Motor neuron (in vitro differentiated cells): ENCODE data around the gene SORCS3. TPM values are rescaled to one million over a fixed set of nuclear protein-coding genes. Genes with fewer than 3 reads are reported as not detected.

Experiments used
- ATAC-seq, 8 experiments: fragments of 200-7000 bp; cut with Tn5 transposase; replicated peaks in 6 of 8; 2 replicates each; pipeline ENCODE4 v1.8.0; 2021; ENCODE audit warnings: mild to moderate bottlenecking in 8 of 8, moderate library complexity in 8 of 8
- H3K27ac ChIP-seq, 2 donors: fragments of 250-450 bp; sonication (Bioruptor Pico); 2 replicates each; pipeline ENCODE4 v1.9.0; 2021; ENCODE audit warnings: antibody characterized with exemption in 2 of 2, mild to moderate bottlenecking in 2 of 2, moderate library complexity in 1 of 2
- H3K4me1 ChIP-seq, 2 donors: fragments of 250-450 bp; sonication (Bioruptor Pico); replicated peaks in 1 of 2; 2 replicates each; pipeline ENCODE4 v1.6.1; 2021; ENCODE audit warnings: antibody characterized with exemption in 2 of 2, mild to moderate bottlenecking in 2 of 2, moderate library complexity in 1 of 2
- H3K4me3 ChIP-seq, 5 donors: fragments of 250-450 bp; sonication (Bioruptor Pico); 2 replicates each; pipeline ENCODE4 v1.9.0; 2021; ENCODE audit warnings: antibody characterized with exemption in 5 of 5, mild to moderate bottlenecking in 5 of 5, moderate library complexity in 4 of 5
- WGBS, 10 experiments: fragments of 450-650 bp; shearing (Covaris generic); methylation state at CpG; one replicate each; pipeline ENCODE4 v1.0.0; 2022; 5-methylcytosine and 5-hydroxymethylcytosine counted together
- in situ Hi-C, 9 experiments: fragments of 400-800 bp; cut with MboI; loops; one replicate each; pipeline ENCODE4 v1.15.0; 2021; ENCODE audit warnings: low sequenced_read_pairs in 9 of 9, low pct_unique_long_range_greater_than_20kb in 2 of 9; ENCODE audit not compliant: unreplicated experiment in 9 of 9
- total RNA-seq, 8 experiments: library from RNA; unstranded; fragments of 300-600 nt; gene quantifications; 2 replicates each; pipeline versions ENCODE4 v1.2.3 to v1.2.4, GENCODE V29; 2022

The SORCS3 gene
- total RNA-seq, 8 experiments from 2014 or later, result 0.10 to 14.3 (median 7.3) TPM

DNA sequence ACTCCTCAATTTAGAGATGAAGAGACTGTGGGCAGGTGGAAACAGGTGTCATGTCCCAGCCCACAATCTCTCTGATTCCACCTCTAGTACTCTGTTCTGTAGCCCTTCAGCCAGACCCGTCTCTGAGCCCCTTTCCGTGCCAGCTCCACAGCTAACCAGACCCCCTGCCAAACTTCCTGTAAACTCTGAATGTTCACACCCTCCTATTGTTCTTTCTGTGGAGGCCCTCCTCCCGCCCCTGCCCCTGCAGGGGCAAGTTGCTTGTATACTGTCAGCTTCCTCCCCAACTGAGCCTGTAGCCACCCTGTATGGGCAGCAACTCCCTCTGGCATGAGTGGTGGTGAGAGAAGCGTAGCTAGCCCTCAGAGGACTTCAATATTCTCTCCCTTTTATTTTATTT, 520.7 kb downstream of the SORCS3 start:
- Histone ChIP-seq H3K27ac (no peak overlapping the region), H3K4me1 (no peaks in the 10 kb centered on the region), H3K4me3 (no peak overlapping the region)
- in situ Hi-C loops, result no loop called here
- 0 to 100% (median 29%) methylated on average over 1 to 3 of the region's 4 CpGs; no CpG with 5 or more reads in 2 of the 10 experiments for WGBS, 10 experiments
- no peak for ATAC-seq

GRCh38 chr10:105170521-105170920, 529.4 kb downstream of the SORCS3 start:
- Histone ChIP-seq H3K27ac (no peak overlapping the region), H3K4me1 (no peaks in the 10 kb centered on the region), H3K4me3 (no peak overlapping the region)
- ATAC-seq, result no peak
- in situ Hi-C loops, result no loop called here
- WGBS, 10 experiments, result 0 to 100% (median 80%) methylated on average over 1 of the region's 1 CpG; no CpG with 5 or more reads in 1 of the 10 experiments

GRCh38 chr10:105171945-105172344, 530.9 kb downstream of the SORCS3 start:
- Histone ChIP-seq H3K27ac (no peak overlapping the region), H3K4me3 (no peak overlapping the region), H3K4me1 (no peaks in the 10 kb centered on the region)
- WGBS, 10 experiments, result 18 to 100% (median 86%) methylated on average over 1 to 3 of the region's 3 CpGs; no CpG with 5 or more reads in 1 of the 10 experiments
- ATAC-seq, result peak in 1 of 8 experiments; percentile 90
- in situ Hi-C loops, result no loop called here

DNA sequence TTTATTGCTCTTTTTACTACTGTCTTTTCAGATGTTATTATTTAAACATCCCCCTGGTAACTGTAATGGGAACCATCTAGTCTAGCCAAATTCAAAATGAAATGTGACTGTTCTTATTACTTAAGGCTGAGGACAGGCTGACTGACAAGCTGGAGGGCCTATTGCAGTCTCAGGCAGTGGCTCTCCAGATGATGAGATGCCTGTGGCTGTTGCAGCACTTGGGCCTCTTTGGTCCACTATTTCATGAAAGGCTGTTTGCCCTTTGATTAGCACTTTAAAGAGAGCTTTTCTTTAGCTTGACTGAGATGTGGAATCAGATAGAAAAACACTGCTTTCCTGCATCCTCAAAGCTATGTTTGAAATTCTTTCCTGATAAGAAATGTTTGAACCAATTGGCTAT, 540.5 kb downstream of the SORCS3 start:
- Histone ChIP-seq H3K27ac (no peak overlapping the region), H3K4me1 (no peaks in the 10 kb centered on the region), H3K4me3 (no peak overlapping the region)
- in situ Hi-C loops, result no loop called here
- ATAC-seq, result no peak

GRCh38 chr10:105183536-105183935, 542.4 kb downstream of the SORCS3 start:
- Histone ChIP-seq H3K4me3 (no peak overlapping the region), H3K4me1 (peaks cover 0 to 7% of the 10 kb centered on the region in 2 donors), H3K27ac (no peak overlapping the region)
- 50 to 100% (median 85%) methylated on average over 1 to 4 of the region's 4 CpGs; no CpG with 5 or more reads in 4 of the 10 experiments for WGBS, 10 experiments
- no peak for ATAC-seq
- in situ Hi-C loops, result no loop called here

DNA sequence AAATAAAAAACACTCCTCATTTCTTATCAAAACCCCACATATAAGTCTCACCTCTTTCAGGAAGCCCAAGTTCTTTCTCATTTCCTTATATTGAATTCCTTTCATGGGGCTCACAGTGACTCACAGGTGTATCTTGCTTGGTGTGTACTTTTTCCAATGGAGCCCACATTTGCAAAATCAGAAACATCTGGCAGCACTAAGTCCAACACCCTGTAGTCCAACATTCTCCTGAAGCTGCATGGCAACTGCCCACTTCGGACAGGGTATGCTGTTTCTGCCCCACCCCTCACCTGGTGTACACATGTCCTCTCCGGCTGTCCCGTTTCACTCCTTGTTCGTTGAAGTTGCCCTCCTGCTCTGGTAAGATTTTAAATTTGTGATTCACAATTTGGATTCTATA, 544.1 kb downstream of the SORCS3 start:
- in situ Hi-C loops, result no loop called here
- ATAC-seq, result peak in 2 of 8 experiments; percentile 76 to 81
- Histone ChIP-seq H3K4me1 (peaks cover 4 to 14% of the 10 kb centered on the region in 2 donors), H3K4me3 (no peak overlapping the region), H3K27ac (no peak overlapping the region)
- whole genome bisulfite sequencing, 10 experiments, result 0 to 100% (median 56%) methylated on average over 1 to 4 of the region's 4 CpGs; no CpG with 5 or more reads in 2 of the 10 experiments

DNA sequence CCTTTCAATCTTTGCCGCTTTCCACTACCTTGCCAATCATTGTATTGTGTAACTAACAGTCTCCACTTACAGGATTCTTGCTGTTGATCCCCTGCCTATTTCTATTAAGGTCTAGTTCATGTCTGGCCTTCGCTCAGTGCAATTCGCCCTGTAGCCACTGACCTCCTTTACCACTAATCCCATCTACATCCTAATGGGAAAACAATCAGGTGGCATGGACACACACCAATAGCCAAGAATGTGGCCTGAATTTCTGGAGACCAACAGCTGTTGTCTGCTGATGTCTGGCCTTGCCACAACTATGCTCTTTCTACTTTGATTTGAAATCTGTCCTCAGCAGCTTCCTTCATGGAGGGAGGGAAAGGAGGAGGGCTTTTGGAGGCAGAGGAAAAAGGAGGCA, 546.2 kb downstream of the SORCS3 start:
- no peak for ATAC-seq
- no peak overlapping the region for H3K27ac ChIP-seq
- H3K4me1 ChIP-seq, result peaks cover 4 to 14% of the 10 kb centered on the region in 2 donors
- WGBS, 10 experiments, result 38 to 100% (median 88%) methylated on average over 1 to 3 of the region's 3 CpGs; no CpG with 5 or more reads in 2 of the 10 experiments
- no peak overlapping the region for H3K4me3 ChIP-seq
- in situ Hi-C loops, result no loop called here

GRCh38 chr10:105188737-105189462, 547.8 kb downstream of the SORCS3 start:
- H3K4me1 ChIP-seq, result peaks cover 4 to 14% of the 10 kb centered on the region in 2 donors
- 0 to 94% (median 41%) methylated on average over 1 to 6 of the region's 6 CpGs; no CpG with 5 or more reads in 1 of the 10 experiments for WGBS, 10 experiments
- in situ Hi-C loops, result no loop called here
- no peak overlapping the region for H3K27ac ChIP-seq
- peak in 6 of 8 experiments; percentile 35 to 98 (median 96) for ATAC-seq
- no peak overlapping the region for H3K4me3 ChIP-seq

DNA sequence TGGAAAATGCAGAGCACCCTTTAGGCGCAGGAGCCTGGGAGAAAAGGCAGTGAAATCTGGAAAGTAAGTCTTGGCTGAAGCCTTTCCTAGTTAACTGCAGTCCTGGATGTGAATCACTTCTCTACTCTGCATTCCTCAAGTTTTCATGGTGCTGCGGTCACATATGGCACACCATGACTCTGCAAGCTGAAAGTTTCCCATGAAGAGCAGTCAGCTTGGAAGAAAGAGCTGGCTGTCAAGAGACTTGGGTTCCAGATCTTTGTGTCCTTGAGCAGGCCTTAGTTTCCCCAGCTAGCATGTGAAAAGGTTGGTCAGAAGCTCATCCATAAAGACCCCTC, 548.3 kb downstream of the SORCS3 start:
- WGBS, 10 experiments, result 20 to 100% (median 83%) methylated on average over 1 of the region's 2 CpGs; no CpG with 5 or more reads in 4 of the 10 experiments
- ATAC-seq, result no peak
- in situ Hi-C loops, result no loop called here
- no peak overlapping the region for H3K4me3 ChIP-seq
- H3K4me1 ChIP-seq, result peaks cover 4 to 14% of the 10 kb centered on the region in 2 donors
- H3K27ac ChIP-seq, result no peak overlapping the region

DNA sequence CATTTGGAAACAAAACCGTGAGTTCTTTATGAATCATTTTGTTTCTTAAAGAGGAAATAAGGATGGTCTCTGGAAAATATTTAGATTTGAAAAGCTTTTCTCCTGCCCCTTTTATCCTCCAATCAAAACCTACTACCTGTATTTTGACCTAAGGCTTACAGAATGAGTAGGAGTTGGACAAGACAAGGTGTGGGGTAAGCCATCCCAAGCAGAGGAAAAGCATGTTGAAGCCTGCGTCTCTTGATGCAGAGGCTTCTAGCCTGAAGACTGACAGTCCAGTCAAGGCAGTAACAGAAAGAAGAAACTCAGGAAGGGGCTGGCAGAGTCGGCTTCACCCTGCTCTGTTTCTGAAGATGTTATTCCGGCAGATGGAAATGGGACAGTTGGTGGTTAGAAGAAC, 551.1 kb downstream of the SORCS3 start:
- Histone ChIP-seq H3K4me1 (peaks cover 4 to 17% of the 10 kb centered on the region in 2 donors), H3K27ac (no peak overlapping the region), H3K4me3 (no peak overlapping the region)
- in situ Hi-C loops, result no loop called here
- no peak for ATAC-seq
- WGBS, 10 experiments, result 9 to 100% (median 79%) methylated on average over 1 to 3 of the region's 4 CpGs; no CpG with 5 or more reads in 3 of the 10 experiments

GRCh38 chr10:105192861-105193260, 551.8 kb downstream of the SORCS3 start:
- in situ Hi-C loops, result no loop called here
- no peak overlapping the region for H3K27ac ChIP-seq
- peaks cover 4 to 24% of the 10 kb centered on the region in 2 donors for H3K4me1 ChIP-seq
- 20 to 100% (median 91%) methylated on average over 1 to 2 of the region's 2 CpGs; no CpG with 5 or more reads in 2 of the 10 experiments for WGBS, 10 experiments
- ATAC-seq, result peak in 1 of 8 experiments; percentile 5
- no peak overlapping the region for H3K4me3 ChIP-seq

GRCh38 chr10:105195831-105196230, 554.7 kb downstream of the SORCS3 start:
- 20 to 100% (median 83%) methylated on average over 1 to 4 of the region's 4 CpGs; no CpG with 5 or more reads in 1 of the 10 experiments for WGBS, 10 experiments
- H3K4me1 ChIP-seq, result peaks cover 0 to 27% of the 10 kb centered on the region in 2 donors
- no peak overlapping the region for H3K4me3 ChIP-seq
- in situ Hi-C loops, result no loop called here
- H3K27ac ChIP-seq, result no peak overlapping the region
- ATAC-seq, result no peak

- 0 to 89% (median 49%) methylated on average over 1 to 6 of the region's 6 CpGs for WGBS, 10 experiments
- Histone ChIP-seq H3K4me3 (no peak overlapping the region), H3K4me1 (peaks cover 0 to 27% of the 10 kb centered on the region in 2 donors), H3K27ac (no peak overlapping the region)
- in situ Hi-C loops, result no loop called here
- peak in 4 of 8 experiments; percentile 22 to 93 (median 80) for ATAC-seq
These were observed 556.7 kb downstream of the SORCS3 start for GRCh38 chr10:105197598-105198364.
